NCI-H2196 treated with DMSO at 0.1 percent for 48 hours (cell line): ENCODE results near the gene TLR6.
"Not testable (repeated sequence)": the region's sequence is repeated elsewhere in the genome, so short reads cannot be mapped to it uniquely, and the experiment has no call there.

Experiments used
- DNase-seq: peaks from one replicate; lab custom pipeline; 2025; ENCODE audit not compliant: unreplicated experiment; lab: John Stamatoyannopoulos, UW

The TLR6 gene

DNA sequence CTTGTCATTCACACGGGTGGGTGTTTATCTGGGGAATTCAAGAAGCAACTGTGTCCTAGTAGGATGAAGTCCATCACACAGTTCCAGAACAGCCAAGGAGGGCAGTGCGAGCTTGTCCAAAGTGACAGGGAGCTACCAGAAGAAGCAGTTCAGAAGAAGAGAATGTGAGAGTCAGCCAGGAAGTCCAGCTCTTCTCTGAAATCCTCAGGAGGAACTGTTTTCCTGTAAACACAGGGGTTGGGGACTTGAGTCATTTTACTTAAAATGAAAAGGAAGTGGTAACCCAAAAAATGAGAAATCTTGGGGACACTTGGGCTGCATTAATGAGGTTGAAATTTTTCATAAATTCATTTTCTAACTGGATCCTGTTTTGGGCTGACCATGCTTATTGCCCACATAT, 65.6 kb downstream of the TLR6 start:
- no peak for DNase-seq

DNA sequence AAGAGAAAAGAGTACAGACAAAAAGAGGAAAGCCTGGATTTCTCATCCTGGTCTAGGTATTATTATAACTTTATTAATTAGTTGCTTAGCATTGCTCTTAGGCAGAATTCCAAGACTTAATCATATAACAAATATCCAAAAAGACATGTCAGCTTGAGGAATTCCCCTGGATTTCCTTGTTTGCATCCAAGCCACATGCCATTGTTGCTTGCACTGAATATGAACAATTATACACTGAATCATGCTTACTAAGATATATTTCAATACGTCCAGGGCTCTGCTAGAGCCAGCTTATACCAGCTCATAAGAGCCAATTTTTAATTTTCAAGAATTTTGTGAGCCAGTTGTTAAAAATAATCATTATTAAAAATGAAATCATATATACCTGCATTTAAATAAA, 68.3 kb downstream of the TLR6 start:
- no peak for DNase-seq

DNA sequence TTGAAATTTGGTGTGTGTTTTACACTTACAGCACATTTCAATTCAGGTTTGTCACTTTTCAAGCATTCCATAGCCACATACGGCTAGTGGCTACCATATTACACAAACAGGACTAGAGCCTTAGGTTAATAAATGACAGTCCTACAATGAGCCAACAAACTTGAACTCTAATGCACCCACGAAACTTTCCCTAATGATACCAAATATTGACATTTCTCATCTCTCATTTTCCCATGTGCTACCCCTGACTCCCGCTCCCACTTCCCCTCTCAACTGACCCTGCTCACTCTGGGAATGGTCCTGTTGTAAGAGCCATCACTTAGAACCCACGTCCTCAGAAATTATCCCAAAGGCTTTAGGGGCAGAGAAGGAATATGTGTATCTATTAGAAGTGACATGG, 68.9 kb downstream of the TLR6 start:
- no peak for DNase-seq

- no peak for DNase-seq
Measured at GRCh38 chr4:38785901-38786402, 70.7 kb downstream of the TLR6 start.

DNA sequence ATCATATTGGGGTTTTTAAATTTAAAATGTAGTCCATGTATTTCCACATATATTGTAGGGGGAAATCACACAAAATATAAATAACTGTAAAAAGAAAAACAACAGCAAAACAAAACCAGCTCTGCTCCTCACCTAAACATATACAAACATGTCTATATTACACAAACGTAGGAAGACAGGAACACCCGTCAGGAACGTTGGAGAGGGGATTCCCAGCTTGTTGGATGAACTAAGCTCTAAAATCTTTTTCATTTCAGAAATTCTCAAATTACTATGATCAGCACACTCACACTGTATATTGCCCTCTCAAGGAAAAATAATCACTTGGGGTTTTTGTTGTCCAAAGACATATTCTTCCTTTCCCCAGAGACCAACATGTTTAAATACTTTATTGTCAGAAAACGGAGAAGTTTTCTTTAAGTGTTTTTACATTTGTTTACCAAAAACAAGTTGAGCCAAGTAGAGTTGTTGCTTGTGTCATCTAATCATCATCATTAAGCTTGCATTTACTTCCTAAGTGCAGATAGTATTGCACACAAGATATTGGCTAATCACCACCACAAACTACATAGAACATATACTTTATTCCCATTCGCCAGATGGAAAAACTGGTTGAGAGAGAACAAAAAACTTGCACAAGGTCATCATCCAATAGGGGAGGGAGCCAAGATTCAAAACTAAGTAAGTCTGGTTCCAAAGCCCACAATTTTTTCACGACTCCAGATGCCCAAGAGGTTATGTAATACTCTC, 71.4 kb downstream of the TLR6 start:
- DNase-seq = no peak

DNA sequence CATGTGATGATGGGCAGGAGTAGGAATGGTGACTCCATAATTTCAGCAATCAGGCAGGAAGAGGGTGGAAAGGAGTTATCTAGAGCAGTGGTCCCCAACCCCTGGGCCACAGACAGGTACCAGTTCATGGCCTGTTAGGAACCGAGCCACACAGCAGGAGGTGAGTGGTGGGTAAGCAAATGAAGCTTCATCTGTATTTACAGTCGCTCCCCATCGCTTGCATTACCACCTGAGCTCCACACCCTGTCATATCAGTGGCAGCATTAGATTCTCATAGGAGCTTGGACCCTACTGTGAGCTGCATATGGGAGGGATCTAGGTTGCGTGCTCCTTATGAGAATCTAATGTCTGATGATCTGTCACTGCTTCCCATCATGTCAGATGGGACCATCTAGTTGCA, 72.5 kb downstream of the TLR6 start:
- no peak for DNase-seq

- DNase-seq = no peak
Measured at GRCh38 chr4:38783109-38783460, 73.5 kb downstream of the TLR6 start.

- DNase-seq = peak; percentile 27
Measured at GRCh38 chr4:38782452-38783108, 74.0 kb downstream of the TLR6 start, which contains the start of gene TLR10. Gene TLR10, minus strand, starts transcription at chr4:38782990. Its CDS starts 7,400 bp downstream, at chr4:38775590.

DNA sequence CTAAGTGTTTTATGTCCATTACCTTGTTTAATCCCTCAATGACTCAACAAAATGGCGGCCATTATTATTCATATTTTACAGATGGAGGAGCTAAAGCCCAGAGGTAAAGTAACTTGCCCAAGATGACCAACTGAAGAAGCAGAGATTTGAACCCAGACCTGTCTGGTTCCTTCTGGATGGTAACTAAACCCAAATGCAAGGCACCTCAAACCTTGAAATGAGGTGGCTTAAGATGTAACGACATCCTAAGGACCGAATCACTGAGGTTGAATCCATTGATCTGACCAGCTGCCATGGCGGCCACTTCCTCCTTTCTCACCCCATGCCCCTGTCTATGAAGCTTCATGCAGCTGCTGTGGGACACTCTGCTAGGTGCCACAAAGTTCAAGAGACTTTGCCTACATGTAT, 74.8 kb downstream of the TLR6 start:
- DNase-seq = no peak

GRCh38 chr4:38780833-38781484, 75.7 kb downstream of the TLR6 start:
- DNase-seq = no peak

GRCh38 chr4:38779790-38780189, 76.8 kb downstream of the TLR6 start:
- no peak for DNase-seq

GRCh38 chr4:38777925-38778324, 78.7 kb downstream of the TLR6 start:
- not testable (repeated sequence) for DNase-seq

DNA sequence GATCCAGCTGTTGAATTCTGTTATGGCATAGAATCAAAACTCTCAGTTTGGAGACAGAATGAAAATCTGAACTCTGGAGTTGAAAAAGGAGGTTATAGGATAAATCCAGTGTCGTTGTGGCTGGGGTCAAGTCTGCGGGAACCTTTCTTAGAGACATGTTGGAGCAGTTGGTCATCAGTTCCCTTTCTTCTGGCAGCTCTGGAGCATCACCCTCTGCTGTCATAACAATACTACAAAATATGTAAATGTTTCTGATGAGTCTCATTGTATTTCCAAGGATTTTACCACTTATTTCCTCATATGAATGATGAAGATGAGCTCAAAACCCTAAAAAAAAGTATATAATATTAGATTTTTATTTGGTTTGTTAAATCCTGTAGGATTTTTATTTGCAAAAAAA, 81.3 kb downstream of the TLR6 start:
- DNase-seq = no peak

DNA sequence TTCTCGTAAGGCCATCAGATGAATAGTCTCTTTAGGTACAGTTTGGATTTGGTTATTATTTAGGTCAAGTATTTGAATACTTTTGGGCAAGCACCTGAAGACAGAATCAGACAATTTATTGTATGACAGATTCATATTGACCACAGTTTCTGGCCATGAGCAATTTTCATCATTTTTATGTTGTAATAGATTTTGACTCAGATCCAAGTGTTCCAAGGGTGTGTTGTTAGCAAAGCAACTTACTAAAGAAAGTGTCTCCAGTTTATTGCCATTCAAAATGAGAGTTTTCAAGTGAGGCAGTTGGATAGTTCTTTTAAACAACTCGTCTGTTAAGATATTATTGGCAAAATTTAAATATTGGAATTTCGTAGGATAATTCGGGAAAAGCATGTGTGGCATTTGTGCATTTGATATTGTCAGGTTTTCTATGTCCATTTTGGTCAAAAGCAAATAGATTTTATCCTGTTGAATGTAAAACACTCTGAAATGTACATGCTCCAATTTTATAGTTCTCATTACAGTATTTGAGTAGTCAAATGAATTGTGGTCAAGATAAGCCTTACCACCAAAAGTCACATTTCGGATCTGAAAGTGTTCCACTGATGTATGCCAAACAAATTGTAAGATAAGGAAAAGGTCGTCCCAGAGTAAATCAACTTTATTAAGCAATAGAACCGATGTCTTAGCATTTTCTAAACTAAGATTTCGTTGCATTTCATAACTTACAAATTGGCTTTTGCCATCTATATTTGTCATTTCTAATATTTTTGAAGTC, 82.2 kb downstream of the TLR6 start:
- DNase-seq = no peak
